ENCODE results near the gene TMEM145. TPM values are rescaled to one million over a fixed set of nuclear protein-coding genes. Genes with fewer than 3 reads are reported as not detected.

TMEM145 gene
- polyA plus RNA-seq, 1 donor (not counting 4 experiments of a cell fraction or from before 2014, with no cell fraction given): not detected

GRCh38 chr19:42356686-42357085 is 43.6 kb downstream of the TMEM145 start:
- Histone ChIP-seq H2AFZ (ENCODE audit: control insufficient read depth, low read length) (no peak overlapping the region), H3K4me1 (ENCODE audit: control insufficient read depth, extremely low read depth, insufficient read depth, low read length) (no peaks in the 10 kb centered on the region), H4K20me1 (ENCODE audit: control insufficient read depth, extremely low read depth, insufficient read depth, low read length) (no peaks in the 10 kb centered on the region), H3K9ac (ENCODE audit: control insufficient read depth, extremely low read depth, insufficient read depth, low read length) (no peak overlapping the region), H3K27me3 (ENCODE audit: control insufficient read depth, extremely low read depth, insufficient read depth, low read length) (no peaks in the 10 kb centered on the region), H3K79me2 (ENCODE audit: control insufficient read depth, insufficient read depth, low read length) (no peaks in the 10 kb centered on the region), H3K27ac (ENCODE audit: control insufficient read depth, insufficient read depth, low read length) (no peak overlapping the region), H3K9me1 (ENCODE audit: control insufficient read depth, extremely low read depth, insufficient read depth, low read length) (no peaks in the 10 kb centered on the region), H3K4me3 (ENCODE audit: control insufficient read depth in 2 of 3, extremely low read depth in 1 of 3, insufficient read depth in 2 of 3, low read depth in 1 of 3, low read length in 3 of 3) (no peak overlapping the region), H3K9me3 (ENCODE audit: control insufficient read depth, low read depth, low read length) (no peaks in the 10 kb centered on the region), H3K4me2 (ENCODE audit: control insufficient read depth, extremely low read depth, insufficient read depth, low read depth, low read length) (no peak overlapping the region), H3K36me3 (ENCODE audit: control insufficient read depth in 2 of 2, extremely low read depth in 1 of 2, insufficient read depth in 2 of 2, low read length in 2 of 2) (peaks cover 0 to 3% of the 10 kb centered on the region in 2 experiments)
- TF ChIP-seq CTCF (optimal IDR thresholded peaks at IDR 0.05 in 1 of 3, IDR thresholded peaks at IDR 0.05 in 1 of 3, conservative IDR thresholded peaks at IDR 0.05 in 1 of 3; ENCODE audit: extremely low read depth in 1 of 3, insufficient read depth in 2 of 3, low read length in 3 of 3) (no peak), EZH2 (IDR thresholded peaks at IDR 0.05; ENCODE audit: low read length) (no peak)
- DNase-seq (ENCODE audit: low read depth, low spot score) (no peak), FAIRE-seq (no peak)
- dilution Hi-C loops (cut with MboI; ENCODE audit: extremely low pct_ligation_motif_present, low sequenced_read_pairs): no loop called here

- no peaks in the 10 kb centered on the region for H3K27me3 ChIP-seq (ENCODE audit: control insufficient read depth, extremely low read depth, insufficient read depth, low read length)
- no peaks in the 10 kb centered on the region for H3K79me2 ChIP-seq (ENCODE audit: control insufficient read depth, insufficient read depth, low read length)
- H3K9me3 ChIP-seq (ENCODE audit: control insufficient read depth, low read depth, low read length): no peaks in the 10 kb centered on the region
- no peaks in the 10 kb centered on the region for H3K9me1 ChIP-seq (ENCODE audit: control insufficient read depth, extremely low read depth, insufficient read depth, low read length)
- H3K4me3 ChIP-seq (ENCODE audit: control insufficient read depth in 2 of 3, extremely low read depth in 1 of 3, insufficient read depth in 2 of 3, low read depth in 1 of 3, low read length in 3 of 3): no peak overlapping the region
- dilution Hi-C loops (cut with MboI; ENCODE audit: extremely low pct_ligation_motif_present, low sequenced_read_pairs): no loop called here
- DNase-seq (ENCODE audit: low read depth, low spot score) (no peak), FAIRE-seq (no peak)
- H3K4me2 ChIP-seq (ENCODE audit: control insufficient read depth, extremely low read depth, insufficient read depth, low read depth, low read length): no peak overlapping the region
- H4K20me1 ChIP-seq (ENCODE audit: control insufficient read depth, extremely low read depth, insufficient read depth, low read length): no peaks in the 10 kb centered on the region
- no peak overlapping the region for H3K27ac ChIP-seq (ENCODE audit: control insufficient read depth, insufficient read depth, low read length)
- H3K36me3 ChIP-seq (ENCODE audit: control insufficient read depth in 2 of 2, extremely low read depth in 1 of 2, insufficient read depth in 2 of 2, low read length in 2 of 2): peaks cover 0 to 5% of the 10 kb centered on the region in 2 experiments
- no peak overlapping the region for H2AFZ ChIP-seq (ENCODE audit: control insufficient read depth, low read length)
- no peak overlapping the region for H3K9ac ChIP-seq (ENCODE audit: control insufficient read depth, extremely low read depth, insufficient read depth, low read length)
- H3K4me1 ChIP-seq (ENCODE audit: control insufficient read depth, extremely low read depth, insufficient read depth, low read length): no peaks in the 10 kb centered on the region
- TF ChIP-seq CTCF (optimal IDR thresholded peaks at IDR 0.05 in 1 of 3, IDR thresholded peaks at IDR 0.05 in 1 of 3, conservative IDR thresholded peaks at IDR 0.05 in 1 of 3; ENCODE audit: extremely low read depth in 1 of 3, insufficient read depth in 2 of 3, low read length in 3 of 3) (no peak), EZH2 (IDR thresholded peaks at IDR 0.05; ENCODE audit: low read length) (no peak)
These were observed 44.2 kb downstream of the TMEM145 start for GRCh38 chr19:42357290-42357689.

Data from keratinocyte (primary cell).